GM23338 (cell line): ENCODE data around the gene ITIH3. TPM values are rescaled to one million over a fixed set of nuclear protein-coding genes. Genes with fewer than 3 reads are reported as not detected.

ENCODE experiments used
- ATAC-seq: fragments of 200-7000 bp; cut with Tn5 transposase; 3 replicates; pipeline ENCODE4 v1.9.1; 2020
- DNase-seq: peaks from one replicate; pipeline ENCODE4 v3.0.0-alpha.2; 2015; ENCODE audit warnings: low spot score
- H2AFZ ChIP-seq: fragments of 200-600 bp; sonication (generic); 2 replicates; pipeline ENCODE4 v1.8.0; 2016; ENCODE audit warnings: antibody characterized with exemption, mild to moderate bottlenecking, moderate library complexity
- H3F3A ChIP-seq: fragments of 200-600 bp; sonication (generic); replicated peaks from 2 replicates; pipeline ENCODE4 v1.8.0; 2017; ENCODE audit warnings: antibody characterized with exemption, mixed run types, low read depth
- H3K27ac ChIP-seq: fragments of 200-600 bp; sonication (generic); 2 replicates; pipeline ENCODE4 v1.6.1; 2016; ENCODE audit warnings: low read depth
- H3K27me3 ChIP-seq: fragments of 200-600 bp; sonication (generic); 2 replicates; pipeline ENCODE4 v1.8.0; 2016; ENCODE audit warnings: mild to moderate bottlenecking, mixed run types, moderate library complexity; ENCODE audit not compliant: insufficient read depth
- H3K36me3 ChIP-seq: fragments of 200-600 bp; sonication (generic); 2 replicates; pipeline ENCODE4 v1.8.0; 2016; ENCODE audit warnings: mild to moderate bottlenecking; ENCODE audit not compliant: insufficient read depth
- H3K4me1 ChIP-seq: fragments of 200-600 bp; sonication (generic); 2 replicates; pipeline ENCODE4 v1.8.0; 2016; ENCODE audit warnings: mild to moderate bottlenecking, moderate library complexity; ENCODE audit not compliant: insufficient read depth
- H3K4me2 ChIP-seq: fragments of 200-600 bp; sonication (generic); 2 replicates; pipeline ENCODE4 v1.7.1; 2017; ENCODE audit warnings: mixed run types
- H3K4me3 ChIP-seq: fragments of 200-600 bp; sonication (generic); 2 replicates; pipeline ENCODE4 v1.6.1; 2016; ENCODE audit warnings: mixed run types
- H3K79me2 ChIP-seq: fragments of 200-600 bp; sonication (generic); replicated peaks from 2 replicates; pipeline ENCODE4 v1.8.0; 2017; ENCODE audit warnings: mild to moderate bottlenecking; ENCODE audit not compliant: insufficient read depth
- H3K9me2 ChIP-seq: fragments of 200-600 bp; sonication (generic); 2 replicates; pipeline ENCODE4 v1.8.0; 2017; ENCODE audit not compliant: insufficient read depth
- H4K20me1 ChIP-seq: fragments of 200-600 bp; sonication (generic); replicated peaks from 2 replicates; pipeline ENCODE4 v1.8.0; 2017; ENCODE audit warnings: mild to moderate bottlenecking; ENCODE audit not compliant: insufficient read depth
- H3K27ac Mint-ChIP-seq: 2 replicates; pipeline ENCODE4 v1.8.0; 2020; ENCODE audit warnings: inconsistent platforms, mild to moderate bottlenecking, moderate library complexity, mixed read lengths
- H3K27me3 Mint-ChIP-seq: 3 replicates; pipeline ENCODE4 v1.8.0; 2022; ENCODE audit warnings: low read depth, mild to moderate bottlenecking, moderate library complexity, mixed read lengths, inconsistent platforms; ENCODE audit not compliant: insufficient read depth, poor library complexity
- H3K36me3 Mint-ChIP-seq: 3 replicates; pipeline ENCODE4 v1.8.0; 2021; ENCODE audit warnings: low read depth, mild to moderate bottlenecking, inconsistent platforms, moderate library complexity, mixed read lengths
- H3K4me1 Mint-ChIP-seq: 3 replicates; pipeline ENCODE4 v1.8.0; 2020; ENCODE audit warnings: mild to moderate bottlenecking, inconsistent platforms, mixed read lengths
- H3K4me3 Mint-ChIP-seq: 3 replicates; pipeline ENCODE4 v1.8.0; 2021; ENCODE audit warnings: moderate library complexity, mild to moderate bottlenecking, inconsistent platforms, mixed read lengths
- H3K9me3 Mint-ChIP-seq: 3 replicates; pipeline ENCODE4 v1.8.0; 2020; ENCODE audit warnings: moderate library complexity, mild to moderate bottlenecking, inconsistent platforms, mixed read lengths
- CREB1 ChIP-seq: fragments of 250-450 bp; sonication (Bioruptor Pico); IDR thresholded peaks from 2 replicates; pipeline ENCODE4 v1.5.0; 2020; ENCODE audit warnings: low read depth, mild to moderate bottlenecking, moderate library complexity
- EZH2 ChIP-seq: fragments of 200-600 bp; sonication (generic); IDR thresholded peaks from one replicate; pipeline ENCODE4 v1.8.0; 2017; ENCODE audit warnings: antibody characterized with exemption, mild to moderate bottlenecking, low read depth; ENCODE audit not compliant: unreplicated experiment
- EZH2phosphoT487 ChIP-seq: fragments of 200-600 bp; sonication (generic); IDR thresholded peaks from one replicate; pipeline ENCODE4 v1.8.1; 2018; ENCODE audit warnings: antibody characterized with exemption; ENCODE audit not compliant: unreplicated experiment
- JUNB ChIP-seq: IDR thresholded peaks from one replicate; pipeline ENCODE4 v1.6.1; 2016; ENCODE audit warnings: antibody characterized with exemption; ENCODE audit not compliant: unreplicated experiment
- NANOG ChIP-seq: IDR thresholded peaks from 2 replicates; pipeline ENCODE4 v1.6.1; 2016; ENCODE audit warnings: antibody characterized with exemption, borderline replicate concordance
- POLR2AphosphoS5 ChIP-seq: IDR thresholded peaks from 2 replicates; pipeline ENCODE4 v1.6.1; 2016; ENCODE audit warnings: antibody characterized with exemption, low read depth
- STAT1 ChIP-seq: IDR thresholded peaks from one replicate; pipeline ENCODE4 v1.6.1; 2016; ENCODE audit warnings: antibody characterized with exemption; ENCODE audit not compliant: unreplicated experiment
- ZNF114 ChIP-seq: fragments of 250-450 bp; sonication (Bioruptor Pico); IDR thresholded peaks from 2 replicates; pipeline ENCODE4 v1.5.0; 2020; ENCODE audit warnings: mild to moderate bottlenecking, moderate library complexity
- ZNF331 ChIP-seq: fragments of 250-450 bp; sonication (Bioruptor Pico); IDR thresholded peaks from 2 replicates; pipeline ENCODE4 v1.5.0; 2020; ENCODE audit warnings: low read depth, mild to moderate bottlenecking, moderate library complexity
- polyA plus RNA-seq: library from polyadenylated mRNA; unstranded; fragments of >200 nt; fragmentation: Nextera tagmentation; extraction: Ambion mirVana; gene quantifications from 2 replicates; pipeline ENCODE4 v1.2.1, GENCODE V29; 2016
- total RNA-seq: library from RNA; depleted of rRNA; stranded (reverse); fragments of >200 nt; shearing (Covaris generic); gene quantifications from 2 replicates; pipeline ENCODE4 v1.2.3, GENCODE V29; 2014
- TF ChIP-seq, protein P1 (sequence below): fragments of 250-450 bp; sonication (Bioruptor Pico); IDR thresholded peaks from 2 replicates; pipeline ENCODE4 v1.5.0; 2020; ENCODE audit warnings: mild to moderate bottlenecking, moderate library complexity
- TF ChIP-seq, protein P2 (sequence below), 2 experiments: fragments of 200-600 bp in 1 of 2; sonication (generic) in 1 of 2; conservative IDR thresholded peaks; 2 replicates each; pipeline versions ENCODE4 v1.5.1 to v1.6.1; 2016 to 2017; ENCODE audit warnings: antibody characterized with exemption in 2 of 2, low read depth in 2 of 2, mild to moderate bottlenecking in 2 of 2, moderate library complexity in 1 of 2
- TF ChIP-seq, protein P3 (sequence below): IDR thresholded peaks from 2 replicates; pipeline ENCODE4 v1.6.1; 2016; ENCODE audit warnings: antibody characterized with exemption
- TF ChIP-seq, protein P4 (sequence below): IDR thresholded peaks from one replicate; pipeline ENCODE4 v1.6.1; 2018; ENCODE audit warnings: antibody characterized with exemption; ENCODE audit not compliant: unreplicated experiment

The ITIH3 gene
- total and polyA plus RNA-seq, 2 experiments from 2014 or later, result not detected

DNA sequence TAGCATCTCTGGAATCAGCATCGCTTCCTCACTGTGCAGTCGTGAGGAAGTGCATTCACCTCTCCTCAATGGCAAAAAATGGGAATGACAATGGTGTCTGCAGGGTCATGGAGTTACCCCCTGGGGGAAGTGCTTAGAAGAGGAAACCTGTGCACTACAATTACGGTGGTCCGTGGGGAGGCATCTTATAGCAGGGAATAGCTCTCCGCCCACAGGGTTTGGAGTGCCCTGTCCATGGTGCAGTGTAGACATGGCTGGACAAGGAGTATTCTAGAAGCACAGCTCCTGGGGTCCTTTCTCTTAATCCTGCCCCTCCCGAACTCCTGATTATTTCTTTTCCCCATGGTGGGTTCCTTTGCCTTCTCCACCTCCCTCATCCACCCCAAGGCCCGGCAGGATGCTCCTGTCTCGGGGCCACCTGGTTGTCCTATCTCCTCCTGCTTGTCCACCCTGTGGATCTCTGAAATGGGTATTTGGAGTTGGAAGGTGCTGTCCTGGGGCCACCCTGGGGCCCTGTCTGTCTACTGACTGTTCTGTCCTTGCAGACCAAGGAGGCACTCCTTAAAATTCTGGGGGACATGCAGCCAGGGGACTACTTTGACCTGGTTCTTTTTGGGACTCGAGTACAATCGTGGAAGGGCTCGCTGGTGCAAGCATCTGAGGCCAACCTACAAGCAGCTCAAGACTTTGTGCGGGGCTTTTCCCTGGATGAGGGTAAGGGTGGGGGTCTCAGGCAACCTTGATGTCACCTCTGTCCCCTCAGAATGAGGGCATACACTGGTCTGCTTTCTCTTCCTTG, 12.0 kb upstream of the ITIH3 start:
- H3K79me2 ChIP-seq, result no peaks in the 10 kb centered on the region
- Mint-ChIP-seq H3K4me1 (peaks cover 12% of the 10 kb centered on the region), H3K9me3 (peaks cover 2% of the 10 kb centered on the region; the same call in 1 of the 3 replicates), H3K27ac (no peak overlapping the region), H3K27me3 (peaks cover 14% of the 10 kb centered on the region), H3K36me3 (no peaks in the 10 kb centered on the region; the same call in 2 of the 3 replicates), H3K4me3 (no peak overlapping the region)
- no peaks in the 10 kb centered on the region for H4K20me1 ChIP-seq
- H3F3A ChIP-seq, result no peaks in the 10 kb centered on the region
- ATAC-seq (no peak; the same call in none of the 3 replicates), DNase-seq (no peak)
- no peaks in the 10 kb centered on the region for H3K27me3 ChIP-seq
- no peak overlapping the region for H3K4me2 ChIP-seq
- peaks cover 6% of the 10 kb centered on the region; the same call in 1 of the 2 replicates for H3K9me2 ChIP-seq
- no peaks in the 10 kb centered on the region for H3K36me3 ChIP-seq
- no peak overlapping the region for H2AFZ ChIP-seq
- no peak overlapping the region for H3K27ac ChIP-seq
- TF ChIP-seq EZH2, result no peak
- TF ChIP-seq NANOG, result no peak
- TF ChIP-seq JUNB, result no peak
- TF ChIP-seq, protein P1, sequence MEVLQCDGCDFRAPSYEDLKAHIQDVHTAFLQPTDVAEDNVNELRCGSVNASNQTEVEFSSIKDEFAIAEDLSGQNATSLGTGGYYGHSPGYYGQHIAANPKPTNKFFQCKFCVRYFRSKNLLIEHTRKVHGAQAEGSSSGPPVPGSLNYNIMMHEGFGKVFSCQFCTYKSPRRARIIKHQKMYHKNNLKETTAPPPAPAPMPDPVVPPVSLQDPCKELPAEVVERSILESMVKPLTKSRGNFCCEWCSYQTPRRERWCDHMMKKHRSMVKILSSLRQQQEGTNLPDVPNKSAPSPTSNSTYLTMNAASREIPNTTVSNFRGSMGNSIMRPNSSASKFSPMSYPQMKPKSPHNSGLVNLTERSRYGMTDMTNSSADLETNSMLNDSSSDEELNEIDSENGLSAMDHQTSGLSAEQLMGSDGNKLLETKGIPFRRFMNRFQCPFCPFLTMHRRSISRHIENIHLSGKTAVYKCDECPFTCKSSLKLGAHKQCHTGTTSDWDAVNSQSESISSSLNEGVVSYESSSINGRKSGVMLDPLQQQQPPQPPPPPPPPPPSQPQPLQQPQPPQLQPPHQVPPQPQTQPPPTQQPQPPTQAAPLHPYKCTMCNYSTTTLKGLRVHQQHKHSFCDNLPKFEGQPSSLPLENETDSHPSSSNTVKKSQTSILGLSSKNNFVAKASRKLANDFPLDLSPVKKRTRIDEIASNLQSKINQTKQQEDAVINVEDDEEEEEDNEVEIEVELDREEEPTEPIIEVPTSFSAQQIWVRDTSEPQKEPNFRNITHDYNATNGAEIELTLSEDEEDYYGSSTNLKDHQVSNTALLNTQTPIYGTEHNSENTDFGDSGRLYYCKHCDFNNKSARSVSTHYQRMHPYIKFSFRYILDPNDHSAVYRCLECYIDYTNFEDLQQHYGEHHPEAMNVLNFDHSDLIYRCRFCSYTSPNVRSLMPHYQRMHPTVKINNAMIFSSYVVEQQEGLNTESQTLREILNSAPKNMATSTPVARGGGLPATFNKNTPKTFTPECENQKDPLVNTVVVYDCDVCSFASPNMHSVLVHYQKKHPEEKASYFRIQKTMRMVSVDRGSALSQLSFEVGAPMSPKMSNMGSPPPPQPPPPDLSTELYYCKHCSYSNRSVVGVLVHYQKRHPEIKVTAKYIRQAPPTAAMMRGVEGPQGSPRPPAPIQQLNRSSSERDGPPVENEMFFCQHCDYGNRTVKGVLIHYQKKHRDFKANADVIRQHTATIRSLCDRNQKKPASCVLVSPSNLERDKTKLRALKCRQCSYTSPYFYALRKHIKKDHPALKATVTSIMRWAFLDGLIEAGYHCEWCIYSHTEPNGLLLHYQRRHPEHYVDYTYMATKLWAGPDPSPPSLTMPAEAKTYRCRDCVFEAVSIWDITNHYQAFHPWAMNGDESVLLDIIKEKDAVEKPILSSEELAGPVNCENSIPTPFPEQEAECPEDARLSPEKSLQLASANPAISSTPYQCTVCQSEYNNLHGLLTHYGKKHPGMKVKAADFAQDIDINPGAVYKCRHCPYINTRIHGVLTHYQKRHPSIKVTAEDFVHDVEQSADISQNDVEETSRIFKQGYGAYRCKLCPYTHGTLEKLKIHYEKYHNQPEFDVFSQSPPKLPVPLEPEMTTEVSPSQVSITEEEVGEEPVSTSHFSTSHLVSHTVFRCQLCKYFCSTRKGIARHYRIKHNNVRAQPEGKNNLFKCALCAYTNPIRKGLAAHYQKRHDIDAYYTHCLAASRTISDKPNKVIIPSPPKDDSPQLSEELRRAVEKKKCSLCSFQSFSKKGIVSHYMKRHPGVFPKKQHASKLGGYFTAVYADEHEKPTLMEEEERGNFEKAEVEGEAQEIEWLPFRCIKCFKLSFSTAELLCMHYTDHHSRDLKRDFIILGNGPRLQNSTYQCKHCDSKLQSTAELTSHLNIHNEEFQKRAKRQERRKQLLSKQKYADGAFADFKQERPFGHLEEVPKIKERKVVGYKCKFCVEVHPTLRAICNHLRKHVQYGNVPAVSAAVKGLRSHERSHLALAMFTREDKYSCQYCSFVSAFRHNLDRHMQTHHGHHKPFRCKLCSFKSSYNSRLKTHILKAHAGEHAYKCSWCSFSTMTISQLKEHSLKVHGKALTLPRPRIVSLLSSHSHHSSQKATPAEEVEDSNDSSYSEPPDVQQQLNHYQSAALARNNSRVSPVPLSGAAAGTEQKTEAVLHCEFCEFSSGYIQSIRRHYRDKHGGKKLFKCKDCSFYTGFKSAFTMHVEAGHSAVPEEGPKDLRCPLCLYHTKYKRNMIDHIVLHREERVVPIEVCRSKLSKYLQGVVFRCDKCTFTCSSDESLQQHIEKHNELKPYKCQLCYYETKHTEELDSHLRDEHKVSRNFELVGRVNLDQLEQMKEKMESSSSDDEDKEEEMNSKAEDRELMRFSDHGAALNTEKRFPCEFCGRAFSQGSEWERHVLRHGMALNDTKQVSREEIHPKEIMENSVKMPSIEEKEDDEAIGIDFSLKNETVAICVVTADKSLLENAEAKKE (CRISPR knock-in tag), result no peak
- no peak for TF ChIP-seq EZH2phosphoT487
- TF ChIP-seq POLR2AphosphoS5, result no peak
- TF ChIP-seq CREB1 (CRISPR knock-in tag), result no peak
- TF ChIP-seq STAT1, result no peak
- TF ChIP-seq ZNF114 (CRISPR knock-in tag), result no peak
- no peak for TF ChIP-seq ZNF331 (CRISPR knock-in tag)
- TF ChIP-seq, protein P2, sequence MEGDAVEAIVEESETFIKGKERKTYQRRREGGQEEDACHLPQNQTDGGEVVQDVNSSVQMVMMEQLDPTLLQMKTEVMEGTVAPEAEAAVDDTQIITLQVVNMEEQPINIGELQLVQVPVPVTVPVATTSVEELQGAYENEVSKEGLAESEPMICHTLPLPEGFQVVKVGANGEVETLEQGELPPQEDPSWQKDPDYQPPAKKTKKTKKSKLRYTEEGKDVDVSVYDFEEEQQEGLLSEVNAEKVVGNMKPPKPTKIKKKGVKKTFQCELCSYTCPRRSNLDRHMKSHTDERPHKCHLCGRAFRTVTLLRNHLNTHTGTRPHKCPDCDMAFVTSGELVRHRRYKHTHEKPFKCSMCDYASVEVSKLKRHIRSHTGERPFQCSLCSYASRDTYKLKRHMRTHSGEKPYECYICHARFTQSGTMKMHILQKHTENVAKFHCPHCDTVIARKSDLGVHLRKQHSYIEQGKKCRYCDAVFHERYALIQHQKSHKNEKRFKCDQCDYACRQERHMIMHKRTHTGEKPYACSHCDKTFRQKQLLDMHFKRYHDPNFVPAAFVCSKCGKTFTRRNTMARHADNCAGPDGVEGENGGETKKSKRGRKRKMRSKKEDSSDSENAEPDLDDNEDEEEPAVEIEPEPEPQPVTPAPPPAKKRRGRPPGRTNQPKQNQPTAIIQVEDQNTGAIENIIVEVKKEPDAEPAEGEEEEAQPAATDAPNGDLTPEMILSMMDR (conservative IDR thresholded peaks at IDR 0.05; ENCODE audit: low read depth in 2 of 2), result no peak
- TF ChIP-seq, protein P3, sequence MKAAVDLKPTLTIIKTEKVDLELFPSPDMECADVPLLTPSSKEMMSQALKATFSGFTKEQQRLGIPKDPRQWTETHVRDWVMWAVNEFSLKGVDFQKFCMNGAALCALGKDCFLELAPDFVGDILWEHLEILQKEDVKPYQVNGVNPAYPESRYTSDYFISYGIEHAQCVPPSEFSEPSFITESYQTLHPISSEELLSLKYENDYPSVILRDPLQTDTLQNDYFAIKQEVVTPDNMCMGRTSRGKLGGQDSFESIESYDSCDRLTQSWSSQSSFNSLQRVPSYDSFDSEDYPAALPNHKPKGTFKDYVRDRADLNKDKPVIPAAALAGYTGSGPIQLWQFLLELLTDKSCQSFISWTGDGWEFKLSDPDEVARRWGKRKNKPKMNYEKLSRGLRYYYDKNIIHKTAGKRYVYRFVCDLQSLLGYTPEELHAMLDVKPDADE, result no peak
- TF ChIP-seq, protein P4, sequence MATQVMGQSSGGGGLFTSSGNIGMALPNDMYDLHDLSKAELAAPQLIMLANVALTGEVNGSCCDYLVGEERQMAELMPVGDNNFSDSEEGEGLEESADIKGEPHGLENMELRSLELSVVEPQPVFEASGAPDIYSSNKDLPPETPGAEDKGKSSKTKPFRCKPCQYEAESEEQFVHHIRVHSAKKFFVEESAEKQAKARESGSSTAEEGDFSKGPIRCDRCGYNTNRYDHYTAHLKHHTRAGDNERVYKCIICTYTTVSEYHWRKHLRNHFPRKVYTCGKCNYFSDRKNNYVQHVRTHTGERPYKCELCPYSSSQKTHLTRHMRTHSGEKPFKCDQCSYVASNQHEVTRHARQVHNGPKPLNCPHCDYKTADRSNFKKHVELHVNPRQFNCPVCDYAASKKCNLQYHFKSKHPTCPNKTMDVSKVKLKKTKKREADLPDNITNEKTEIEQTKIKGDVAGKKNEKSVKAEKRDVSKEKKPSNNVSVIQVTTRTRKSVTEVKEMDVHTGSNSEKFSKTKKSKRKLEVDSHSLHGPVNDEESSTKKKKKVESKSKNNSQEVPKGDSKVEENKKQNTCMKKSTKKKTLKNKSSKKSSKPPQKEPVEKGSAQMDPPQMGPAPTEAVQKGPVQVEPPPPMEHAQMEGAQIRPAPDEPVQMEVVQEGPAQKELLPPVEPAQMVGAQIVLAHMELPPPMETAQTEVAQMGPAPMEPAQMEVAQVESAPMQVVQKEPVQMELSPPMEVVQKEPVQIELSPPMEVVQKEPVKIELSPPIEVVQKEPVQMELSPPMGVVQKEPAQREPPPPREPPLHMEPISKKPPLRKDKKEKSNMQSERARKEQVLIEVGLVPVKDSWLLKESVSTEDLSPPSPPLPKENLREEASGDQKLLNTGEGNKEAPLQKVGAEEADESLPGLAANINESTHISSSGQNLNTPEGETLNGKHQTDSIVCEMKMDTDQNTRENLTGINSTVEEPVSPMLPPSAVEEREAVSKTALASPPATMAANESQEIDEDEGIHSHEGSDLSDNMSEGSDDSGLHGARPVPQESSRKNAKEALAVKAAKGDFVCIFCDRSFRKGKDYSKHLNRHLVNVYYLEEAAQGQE, result no peak
- H3K4me1 ChIP-seq, result no peaks in the 10 kb centered on the region
- H3K4me3 ChIP-seq, result no peak overlapping the region
